Endothelial cell of coronary artery (primary cell): ENCODE results near the gene COX8C. TPM values are rescaled to one million over a fixed set of nuclear protein-coding genes. Genes with fewer than 3 reads are reported as not detected.

Source experiments
- total RNA-seq: library from RNA; depleted of rRNA; stranded (reverse); fragments of >200 nt; gene quantifications from 2 replicates; pipeline ENCODE4 v1.2.3, GENCODE V29; 2014

COX8C gene, protein sequence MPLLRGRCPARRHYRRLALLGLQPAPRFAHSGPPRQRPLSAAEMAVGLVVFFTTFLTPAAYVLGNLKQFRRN
- not detected in 2 replicates for total RNA-seq

DNA sequence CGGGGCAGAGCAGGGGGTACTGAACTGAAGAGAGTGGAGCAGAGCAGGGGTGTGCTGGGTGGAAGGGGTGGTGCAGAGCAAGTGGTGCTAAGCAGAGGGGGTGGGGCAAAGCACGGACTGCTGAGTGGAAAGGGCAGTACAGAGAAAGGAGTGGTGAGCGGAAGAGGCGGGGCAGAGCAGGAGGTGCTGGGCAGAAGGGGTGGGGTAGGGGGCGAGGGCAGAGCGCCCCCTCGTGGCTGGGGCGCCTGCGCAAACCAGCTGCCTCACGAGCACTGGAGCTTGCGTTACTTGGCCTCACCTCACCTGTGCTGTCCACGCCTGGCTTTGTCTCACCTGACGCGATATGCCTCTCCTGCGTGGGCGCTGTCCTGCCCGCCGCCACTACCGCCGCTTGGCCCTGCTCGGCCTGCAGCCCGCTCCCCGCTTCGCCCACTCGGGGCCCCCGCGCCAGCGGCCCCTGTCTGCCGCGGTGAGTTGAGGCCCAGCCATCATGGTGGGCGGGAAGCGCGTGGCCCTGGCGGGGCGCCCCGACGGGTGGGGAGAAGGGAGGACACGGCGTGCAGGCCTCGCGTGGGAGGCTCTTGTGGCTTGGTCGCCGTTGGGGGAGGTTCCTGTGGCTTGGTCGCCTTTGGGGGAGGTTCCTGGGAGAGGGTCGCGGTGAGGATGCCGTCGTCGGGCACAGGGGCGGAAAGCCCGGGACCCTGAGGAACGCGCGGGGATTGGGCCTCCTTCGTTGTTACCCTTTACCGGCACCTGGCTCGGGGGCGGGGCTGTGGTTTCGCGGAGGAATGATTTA lies at the start of gene COX8C:
Gene COX8C (plus strand): TSS at position 257 of the 796 bp plus-strand sequence. CDS start 87 bp downstream, at position 344.

DNA sequence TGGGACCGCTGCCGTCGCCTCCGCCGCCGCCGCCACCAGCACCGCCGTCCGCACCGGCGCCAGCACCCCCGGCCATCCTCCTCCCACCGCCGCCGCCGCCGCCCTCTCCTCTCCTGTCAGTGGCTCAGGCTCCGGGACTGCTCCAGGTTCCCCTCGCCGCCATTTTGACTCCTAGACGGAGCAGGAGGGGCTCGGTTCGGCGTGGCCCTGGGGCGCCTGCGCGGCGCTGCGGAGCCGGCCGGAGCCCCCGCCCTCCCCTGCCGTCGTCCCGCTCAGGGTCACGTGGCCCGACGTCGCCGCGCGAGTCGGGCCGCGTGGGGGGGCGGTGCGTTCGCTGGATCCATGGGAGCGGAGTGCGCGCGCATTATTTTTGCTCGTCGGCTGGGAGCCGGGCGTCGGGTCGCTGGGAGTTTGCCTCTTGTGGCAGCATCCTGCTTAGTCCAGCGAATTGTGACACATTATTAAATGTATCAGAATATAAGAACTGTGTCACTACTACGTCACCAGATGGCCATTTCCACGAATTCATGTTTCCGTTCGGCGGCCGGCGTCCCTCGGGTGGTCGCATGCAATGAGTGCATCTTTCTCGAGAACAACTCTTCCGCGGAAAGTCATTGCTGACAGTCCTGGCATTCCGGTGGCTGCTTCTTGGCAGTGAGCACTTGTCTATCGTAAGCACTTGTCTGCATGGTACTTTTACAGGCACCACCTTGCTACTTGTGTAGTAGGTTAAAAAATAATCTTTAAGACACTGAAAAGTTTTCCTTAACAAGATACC lies 13.9 kb upstream of the COX8C start, which contains the start of gene BTBD7:
Gene BTBD7 (minus strand): TSS at position 184 of the 778 bp plus-strand sequence. CDS start 36,985 bp downstream, outside the sequence.

Other genes with a start within 250 kb of the COX8C start
- gene ITPK1, start 231.3 kb upstream of the COX8C start, total RNA-seq: 17.7 and 22.8 TPM in 2 replicates
- 13.4 and 18.0 TPM in 2 replicates for gene MOAP1, start 162.3 kb upstream of the COX8C start, total RNA-seq
- gene LYSET, start 161.9 kb upstream of the COX8C start, total RNA-seq: 8.9 and 9.0 TPM in 2 replicates
- 15.1 and 20.8 TPM in 2 replicates for gene GON7, start 140.1 kb upstream of the COX8C start, total RNA-seq
- gene UBR7, start 139.9 kb upstream of the COX8C start, total RNA-seq: 35.1 and 45.1 TPM in 2 replicates
- gene BTBD7, start 14.1 kb upstream of the COX8C start, total RNA-seq: 25.9 and 27.3 TPM in 2 replicates
- gene UNC79, start 83.8 kb downstream of the COX8C start, total RNA-seq: under 0.01 TPM in 2 replicates